GM23248 (cell line): ENCODE results near the gene GDPD5. TPM values are rescaled to one million over a fixed set of nuclear protein-coding genes. Genes with fewer than 3 reads are reported as not detected.

Source experiments
- DNase-seq: peaks from one replicate; pipeline ENCODE4 v3.0.0-alpha.2; 2015
- H2AFZ ChIP-seq: fragments of 200-600 bp; sonication (generic); 2 replicates; pipeline ENCODE4 v1.6.1; 2016; ENCODE audit warnings: antibody characterized with exemption
- H3F3A ChIP-seq: fragments of 200-600 bp; sonication (generic); 2 replicates; pipeline ENCODE4 v1.6.1; 2016; ENCODE audit warnings: mild to moderate bottlenecking, antibody characterized with exemption, mixed run types; ENCODE audit not compliant: insufficient read depth
- H3K27ac ChIP-seq: fragments of 200-600 bp; sonication (generic); 2 replicates; pipeline ENCODE4 v1.5.1; 2016; ENCODE audit warnings: mild to moderate bottlenecking
- H3K27me3 ChIP-seq: fragments of 200-600 bp; sonication (generic); replicated peaks from 2 replicates; pipeline ENCODE4 v1.6.1; 2016; ENCODE audit warnings: mild to moderate bottlenecking; ENCODE audit not compliant: insufficient read depth
- H3K36me3 ChIP-seq: fragments of 200-600 bp; sonication (generic); 2 replicates; pipeline ENCODE4 v1.6.1; 2016; ENCODE audit warnings: low read depth, mild to moderate bottlenecking
- H3K4me1 ChIP-seq: fragments of 200-600 bp; sonication (generic); 2 replicates; pipeline ENCODE4 v1.6.1; 2016; ENCODE audit warnings: mild to moderate bottlenecking; ENCODE audit not compliant: insufficient read depth
- H3K4me2 ChIP-seq: fragments of 200-600 bp; sonication (generic); one replicate; pipeline ENCODE4 v1.6.1; 2016; ENCODE audit warnings: mild to moderate bottlenecking; ENCODE audit not compliant: unreplicated experiment
- H3K4me3 ChIP-seq: fragments of 200-600 bp; sonication (generic); 2 replicates; pipeline ENCODE4 v1.5.1; 2016; ENCODE audit warnings: mild to moderate bottlenecking
- H3K79me2 ChIP-seq: fragments of 200-600 bp; sonication (generic); 2 replicates; pipeline ENCODE4 v1.6.1; 2016; ENCODE audit warnings: mild to moderate bottlenecking; ENCODE audit not compliant: insufficient read depth
- H3K9ac ChIP-seq: fragments of 200-600 bp; sonication (generic); 2 replicates; pipeline ENCODE4 v1.6.1; 2016; ENCODE audit warnings: mild to moderate bottlenecking
- H3K9me2 ChIP-seq: fragments of 200-600 bp; sonication (generic); 2 replicates; pipeline ENCODE4 v1.6.1; 2016; ENCODE audit warnings: mixed run types, mild to moderate bottlenecking, moderate library complexity; ENCODE audit not compliant: insufficient read depth
- H3K9me3 ChIP-seq: fragments of 200-600 bp; sonication (generic); one replicate; pipeline ENCODE4 v1.6.1; 2017; ENCODE audit warnings: low read depth
- H4K20me1 ChIP-seq: fragments of 200-600 bp; sonication (generic); 2 replicates; pipeline ENCODE4 v1.6.0; 2016; ENCODE audit not compliant: insufficient read depth
- EZH2 ChIP-seq: fragments of 200-600 bp; sonication (generic); IDR thresholded peaks from 2 replicates; pipeline ENCODE4 v1.6.1; 2018; ENCODE audit warnings: antibody characterized with exemption, mild to moderate bottlenecking; ENCODE audit not compliant: insufficient read depth, poor library complexity, severe bottlenecking
- EZH2phosphoT487 ChIP-seq: fragments of 200-600 bp; sonication (generic); IDR thresholded peaks from 2 replicates; pipeline ENCODE4 v1.6.1; 2018; ENCODE audit warnings: antibody characterized with exemption, moderate library complexity, mild to moderate bottlenecking, low read depth; ENCODE audit not compliant: insufficient read depth
- WGBS, 2 experiments: methylation state at CpG; one replicate each; pipeline ENCODE4 v1.1.6; 2015 to 2017; ENCODE audit warnings: low lambda C conversion rate in 2 of 2, low coverage in 1 of 2; ENCODE audit errors: missing lambda C conversion rate in 2 of 2; 5-methylcytosine and 5-hydroxymethylcytosine counted together
- in situ Hi-C: fragments of 300-500 bp; cut with MboI; formaldehyde crosslinking; loops from 2 replicates; pipeline ENCODE4 v1.15.0; 2020
- polyA plus RNA-seq: library from polyadenylated mRNA; unstranded; fragments of >200 nt; fragmentation: Nextera tagmentation; extraction: Ambion mirVana; gene quantifications from 2 replicates; pipeline ENCODE4 v1.2.1, GENCODE V29; 2016
- total RNA-seq: library from RNA; depleted of rRNA; stranded (reverse); fragments of >200 nt; shearing (Covaris generic); gene quantifications from 2 replicates; pipeline ENCODE4 v1.2.3, GENCODE V29; 2014

Gene GDPD5
- total and polyA plus RNA-seq, 2 experiments from 2014 or later = 3.4 to 10.7 TPM

- peak within 1 kb of the TSS; percentile 76 for H2AFZ ChIP-seq
- peaks cover 24% of the 10 kb centered on the region for H4K20me1 ChIP-seq
- peak within 1 kb of the TSS; percentile 98 for H3K4me2 ChIP-seq
- H3K4me3 ChIP-seq = peak within 1 kb of the TSS; percentile 96
- H3K36me3 ChIP-seq = peaks cover 37% of the 10 kb centered on the region
- no peak for TF ChIP-seq EZH2phosphoT487
- TF ChIP-seq EZH2 = no peak
- peak within 1 kb of the TSS; percentile 95 for H3K9ac ChIP-seq
- H3K27ac ChIP-seq = peak within 1 kb of the TSS; percentile 88
- H3K27me3 ChIP-seq = no peaks in the 10 kb centered on the region
- 0 to 1% methylated on average over 55 of the region's 55 CpGs for WGBS, 2 experiments
- H3K4me1 ChIP-seq = peaks cover 21% of the 10 kb centered on the region
- no peaks in the 10 kb centered on the region for H3K9me2 ChIP-seq
- H3K9me3 ChIP-seq = no peaks in the 10 kb centered on the region
- H3F3A ChIP-seq = peaks cover 45% of the 10 kb centered on the region
- peak; percentile 98 for DNase-seq
- H3K79me2 ChIP-seq = peaks cover 52% of the 10 kb centered on the region
- in situ Hi-C loops = no loop called here
Observed at GRCh38 chr11:75399344-75400145, 126.2 kb downstream of the GDPD5 start, which contains the start of gene RPS3. TSS of gene RPS3 (plus strand) at chr11:75399518. CDS start at chr11:75399548, 30 bp downstream.

DNA sequence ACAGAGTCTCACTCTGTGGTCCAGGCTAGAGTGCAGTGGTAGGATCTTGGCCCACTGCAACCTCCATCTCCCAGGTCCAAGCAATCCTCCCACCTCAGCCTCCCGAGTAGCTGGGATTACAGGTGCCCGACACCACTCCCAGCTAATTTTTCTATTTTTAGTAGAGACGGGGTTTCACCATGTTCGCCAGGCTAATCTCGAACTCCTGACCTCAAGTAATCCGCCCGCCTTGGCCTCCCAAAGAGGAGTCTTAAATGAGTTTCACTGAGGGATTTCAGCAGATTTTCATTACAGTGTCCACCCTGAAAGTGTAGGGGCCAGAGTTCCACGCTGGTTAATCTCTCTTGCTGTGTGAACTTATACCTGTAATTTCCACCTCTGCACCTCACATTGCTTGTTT lies 126.8 kb downstream of the GDPD5 start:
- DNase-seq = no peak
- H4K20me1 ChIP-seq = peaks cover 24% of the 10 kb centered on the region
- no peak overlapping the region for H3K9ac ChIP-seq
- peak overlapping the region; percentile 76 for H2AFZ ChIP-seq
- no peak overlapping the region for H3K4me2 ChIP-seq
- 60 to 61% methylated on average over 8 of the region's 8 CpGs for WGBS, 2 experiments
- H3K36me3 ChIP-seq = peaks cover 31% of the 10 kb centered on the region
- no peaks in the 10 kb centered on the region for H3K27me3 ChIP-seq
- no peak overlapping the region for H3K4me3 ChIP-seq
- TF ChIP-seq EZH2 (no peak), EZH2phosphoT487 (no peak)
- in situ Hi-C loops = no loop called here
- H3F3A ChIP-seq = peaks cover 38% of the 10 kb centered on the region
- no peaks in the 10 kb centered on the region for H3K9me2 ChIP-seq
- peaks cover 21% of the 10 kb centered on the region for H3K4me1 ChIP-seq
- no peak overlapping the region for H3K27ac ChIP-seq
- H3K9me3 ChIP-seq = no peaks in the 10 kb centered on the region
- H3K79me2 ChIP-seq = peaks cover 46% of the 10 kb centered on the region

DNA sequence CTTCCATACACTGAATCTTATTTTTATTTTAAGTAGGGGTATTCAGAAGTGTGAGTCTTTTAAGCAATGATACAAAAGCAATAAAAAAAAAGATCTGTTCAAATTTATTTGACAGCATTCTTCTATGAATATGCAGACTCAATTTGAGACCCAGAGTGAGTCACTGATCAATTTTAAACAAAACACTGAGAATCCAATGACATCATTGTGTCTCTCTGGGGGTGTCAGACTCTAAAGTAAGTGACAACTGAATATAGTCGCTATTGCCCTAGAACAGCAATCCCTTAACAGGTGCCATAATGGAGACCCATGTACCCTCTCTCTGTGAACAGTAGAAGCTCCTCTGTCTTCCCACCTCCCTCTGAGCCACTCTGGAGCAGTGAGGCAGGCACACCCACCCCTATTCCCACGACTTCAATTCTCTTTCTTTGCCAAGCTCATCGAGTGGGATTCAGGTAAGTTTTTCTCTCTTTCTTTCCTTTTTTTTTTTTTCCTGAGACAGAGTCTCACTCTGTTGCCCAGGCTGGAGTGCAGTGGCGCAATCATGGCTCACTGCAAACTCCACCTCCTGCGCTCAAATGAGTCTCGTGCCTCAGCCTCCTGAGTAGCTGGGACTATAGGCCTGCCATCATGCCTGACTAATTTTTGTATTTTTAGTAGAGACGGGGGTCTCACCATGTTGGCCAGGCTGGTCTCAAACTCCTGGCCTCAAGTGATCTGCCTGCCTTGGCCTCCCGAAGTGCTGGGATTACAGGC lies 131.5 kb downstream of the GDPD5 start:
- H3K4me3 ChIP-seq = no peak overlapping the region
- H3K27me3 ChIP-seq = no peaks in the 10 kb centered on the region
- H3K9me2 ChIP-seq = no peaks in the 10 kb centered on the region
- DNase-seq = no peak
- TF ChIP-seq EZH2 = no peak
- TF ChIP-seq EZH2phosphoT487 = no peak
- H3K9me3 ChIP-seq = no peaks in the 10 kb centered on the region
- H3K27ac ChIP-seq = no peak overlapping the region
- no peaks in the 10 kb centered on the region for H3K79me2 ChIP-seq
- no peaks in the 10 kb centered on the region for H3F3A ChIP-seq
- no peak overlapping the region for H3K9ac ChIP-seq
- no peaks in the 10 kb centered on the region for H4K20me1 ChIP-seq
- no peaks in the 10 kb centered on the region for H3K36me3 ChIP-seq
- no peak overlapping the region for H2AFZ ChIP-seq
- in situ Hi-C loops = no loop called here
- no peak overlapping the region for H3K4me2 ChIP-seq
- no peaks in the 10 kb centered on the region for H3K4me1 ChIP-seq
- 59 to 63% methylated on average over 8 of the region's 8 CpGs for WGBS, 2 experiments

- Histone ChIP-seq H3K9me3 (no peaks in the 10 kb centered on the region), H4K20me1 (no peaks in the 10 kb centered on the region), H3K4me2 (no peak overlapping the region), H3K4me3 (no peak overlapping the region), H3K36me3 (no peaks in the 10 kb centered on the region), H3K9me2 (no peaks in the 10 kb centered on the region), H3F3A (peaks cover 10% of the 10 kb centered on the region), H2AFZ (no peak overlapping the region), H3K4me1 (no peaks in the 10 kb centered on the region; the same call in 1 of the 2 replicates), H3K27me3 (no peaks in the 10 kb centered on the region), H3K27ac (no peak overlapping the region), H3K9ac (no peak overlapping the region), H3K79me2 (no peaks in the 10 kb centered on the region)
- WGBS, 2 experiments = 43 to 52% methylated on average over 7 of the region's 7 CpGs
- no peak for DNase-seq
- no peak for TF ChIP-seq EZH2phosphoT487
- TF ChIP-seq EZH2 = no peak
- in situ Hi-C loops = loop anchor here (10.0 kb wide), 1 partner anchor 55 kb away; no protein-coding TSS in a partner anchor
Observed at GRCh38 chr11:75389925-75390324, 135.8 kb downstream of the GDPD5 start.
